ENCODE measurements around the gene HEXIM1.

GRCh38 chr17:45172232-45172540, 23.9 kb downstream of the HEXIM1 start:
- TF ChIP-seq POLR2A (IDR thresholded peaks at IDR 0.05) (no peak), CTCF (IDR thresholded peaks at IDR 0.05 in 8 of 11, conservative IDR thresholded peaks at IDR 0.05 in 3 of 11) (no peak)
